Measurements from ENCODE around the gene ANKS6. TPM values are rescaled to one million over a fixed set of nuclear protein-coding genes. Genes with fewer than 3 reads are reported as not detected.

ANKS6 gene
- total RNA-seq, 1 experiment from 2014 or later, result 39.2 TPM

DNA sequence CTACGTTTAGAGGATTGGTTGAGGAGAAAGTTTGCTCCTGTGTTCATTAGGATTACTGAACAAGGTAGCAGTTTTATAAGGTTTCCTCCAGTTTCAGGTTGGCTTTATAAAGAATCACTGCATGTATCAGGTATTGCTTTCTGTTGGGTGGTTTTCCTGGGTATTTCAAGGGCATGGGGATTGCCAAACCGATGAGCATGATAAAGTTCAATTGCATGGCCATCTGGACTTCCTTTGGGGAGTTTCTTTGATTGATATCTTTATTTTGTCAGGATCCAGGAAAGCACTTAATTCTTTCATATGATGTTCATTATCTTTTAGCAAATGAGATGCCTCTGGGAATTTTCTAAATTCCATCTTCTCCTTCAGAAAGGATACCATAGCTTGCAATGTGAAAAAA, 77.3 kb downstream of the ANKS6 start:
- ChIA-PET RAD21 (ENCODE audit: low non-redundant PET in 1 of 2, low total read pairs in 2 of 2, uncharacterized antibody in 2 of 2, unreplicated experiment in 2 of 2) (no interaction called here), POLR2A (no interaction called here), CTCF (no interaction called here)
- Histone ChIP-seq H3K27me3 (ENCODE audit: insufficient read depth, low read length) (peaks cover 28% of the 10 kb centered on the region), H3K9me3 (ENCODE audit: control insufficient read depth in 1 of 2, insufficient read depth in 1 of 2, low read depth in 1 of 2, low read length in 2 of 2) (no peaks in the 10 kb centered on the region), H3K9ac (ENCODE audit: low read length) (no peak overlapping the region), H3K27ac (ENCODE audit: low read depth, low read length) (no peak overlapping the region), H3K36me3 (ENCODE audit: control insufficient read depth in 1 of 2, insufficient read depth in 2 of 2, low read length in 2 of 2) (no peaks in the 10 kb centered on the region), H3K79me2 (ENCODE audit: insufficient read depth, low read length) (no peaks in the 10 kb centered on the region), H3K4me1 (ENCODE audit: control insufficient read depth in 1 of 2, insufficient read depth in 2 of 2, low read length in 2 of 2) (no peaks in the 10 kb centered on the region), H2AFZ (ENCODE audit: low read depth, low read length, poor library complexity, severe bottlenecking) (no peak overlapping the region), H4K20me1 (ENCODE audit: insufficient read depth) (no peaks in the 10 kb centered on the region), H3K4me2 (ENCODE audit: low read length) (no peak overlapping the region), H3K9me2 (ENCODE audit: insufficient read depth) (no peaks in the 10 kb centered on the region), H3K4me3 (replicated peaks in 1 of 2; ENCODE audit: low read depth in 1 of 2, low read length in 2 of 2) (no peak overlapping the region)
- BruUV-seq (replicated peaks), result no TSS peak
- DNase-seq (ENCODE audit: low read depth, low spot score) (no peak), ATAC-seq (no peak)
- intact Hi-C loops (cut with micrococcal nuclease), result no loop called here
- TF ChIP-seq ZFX (IDR thresholded peaks at IDR 0.05), result no peak
- TF ChIP-seq CTCF (IDR thresholded peaks at IDR 0.05 in 2 of 3, conservative IDR thresholded peaks at IDR 0.05 in 1 of 3; ENCODE audit: borderline replicate concordance in 1 of 3, insufficient read depth in 1 of 3, low read depth in 2 of 3, low read length in 2 of 3), result no peak
- TF ChIP-seq, protein P1, sequence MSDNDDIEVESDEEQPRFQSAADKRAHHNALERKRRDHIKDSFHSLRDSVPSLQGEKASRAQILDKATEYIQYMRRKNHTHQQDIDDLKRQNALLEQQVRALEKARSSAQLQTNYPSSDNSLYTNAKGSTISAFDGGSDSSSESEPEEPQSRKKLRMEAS (IDR thresholded peaks at IDR 0.05), result no peak
- TF ChIP-seq, protein P2, sequence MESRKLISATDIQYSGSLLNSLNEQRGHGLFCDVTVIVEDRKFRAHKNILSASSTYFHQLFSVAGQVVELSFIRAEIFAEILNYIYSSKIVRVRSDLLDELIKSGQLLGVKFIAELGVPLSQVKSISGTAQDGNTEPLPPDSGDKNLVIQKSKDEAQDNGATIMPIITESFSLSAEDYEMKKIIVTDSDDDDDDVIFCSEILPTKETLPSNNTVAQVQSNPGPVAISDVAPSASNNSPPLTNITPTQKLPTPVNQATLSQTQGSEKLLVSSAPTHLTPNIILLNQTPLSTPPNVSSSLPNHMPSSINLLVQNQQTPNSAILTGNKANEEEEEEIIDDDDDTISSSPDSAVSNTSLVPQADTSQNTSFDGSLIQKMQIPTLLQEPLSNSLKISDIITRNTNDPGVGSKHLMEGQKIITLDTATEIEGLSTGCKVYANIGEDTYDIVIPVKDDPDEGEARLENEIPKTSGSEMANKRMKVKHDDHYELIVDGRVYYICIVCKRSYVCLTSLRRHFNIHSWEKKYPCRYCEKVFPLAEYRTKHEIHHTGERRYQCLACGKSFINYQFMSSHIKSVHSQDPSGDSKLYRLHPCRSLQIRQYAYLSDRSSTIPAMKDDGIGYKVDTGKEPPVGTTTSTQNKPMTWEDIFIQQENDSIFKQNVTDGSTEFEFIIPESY (IDR thresholded peaks at IDR 0.05; ENCODE audit: extremely low read depth, insufficient replicate concordance, low read length), result no peak
- no peak for TF ChIP-seq POLR2AphosphoS5 (IDR thresholded peaks at IDR 0.05; ENCODE audit: low read depth, low read length)
- TF ChIP-seq JUND (IDR thresholded peaks at IDR 0.05), result no peak
- no peak for TF ChIP-seq SIN3A (IDR thresholded peaks at IDR 0.05; ENCODE audit: low read depth)
- TF ChIP-seq, protein P3, sequence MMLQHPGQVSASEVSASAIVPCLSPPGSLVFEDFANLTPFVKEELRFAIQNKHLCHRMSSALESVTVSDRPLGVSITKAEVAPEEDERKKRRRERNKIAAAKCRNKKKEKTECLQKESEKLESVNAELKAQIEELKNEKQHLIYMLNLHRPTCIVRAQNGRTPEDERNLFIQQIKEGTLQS (IDR thresholded peaks at IDR 0.05), result no peak
- TF ChIP-seq RAD21 (IDR thresholded peaks at IDR 0.05; ENCODE audit: low read depth), result no peak
- TF ChIP-seq EZH2phosphoT487 (IDR thresholded peaks at IDR 0.05; ENCODE audit: borderline replicate concordance), result no peak
- no peak for TF ChIP-seq CEBPB (IDR thresholded peaks at IDR 0.05; ENCODE audit: low read depth)
- no peak for TF ChIP-seq EGR1 (IDR thresholded peaks at IDR 0.05; ENCODE audit: low read depth)
- TF ChIP-seq REST (IDR thresholded peaks at IDR 0.05; ENCODE audit: low read depth), result no peak
- TF ChIP-seq YY1 (IDR thresholded peaks at IDR 0.05; ENCODE audit: extremely low read depth, insufficient replicate concordance, low read depth, low read length), result no peak
- TF ChIP-seq POLR2A (IDR thresholded peaks at IDR 0.05; ENCODE audit: borderline replicate concordance, extremely low read depth, insufficient read depth, insufficient read length), result no peak

Data from HCT116 (cell line).